ENCODE measurements around the gene LACTB. TPM values are rescaled to one million over a fixed set of nuclear protein-coding genes. Genes with fewer than 3 reads are reported as not detected.

Gene LACTB
- total RNA-seq, 1 donor = 26.1 TPM

GRCh38 chr15:63109920-63110319, 11.7 kb upstream of the LACTB start:
- DNase-seq (ENCODE audit: low read depth) = peak; percentile 41
- no peak for TF ChIP-seq CTCF (IDR thresholded peaks at IDR 0.05; ENCODE audit: insufficient read depth, low read length)
- H3K4me3 ChIP-seq (ENCODE audit: low read depth, low read length) = no peak overlapping the region

- no peak for DNase-seq (ENCODE audit: low read depth)
- no peak overlapping the region for H3K4me3 ChIP-seq (ENCODE audit: low read depth, low read length)
- TF ChIP-seq CTCF (IDR thresholded peaks at IDR 0.05; ENCODE audit: insufficient read depth, low read length) = no peak
Measured at GRCh38 chr15:63110428-63111026, 11.1 kb upstream of the LACTB start.

- no peak for DNase-seq (ENCODE audit: low read depth)
- TF ChIP-seq CTCF (IDR thresholded peaks at IDR 0.05; ENCODE audit: insufficient read depth, low read length) = no peak
Measured at GRCh38 chr15:63111481-63111880, 10.2 kb upstream of the LACTB start.

GRCh38 chr15:63112871-63113270, 8.8 kb upstream of the LACTB start:
- TF ChIP-seq CTCF (IDR thresholded peaks at IDR 0.05; ENCODE audit: insufficient read depth, low read length) = no peak
- no peak overlapping the region for H3K4me3 ChIP-seq (ENCODE audit: low read depth, low read length)
- peak; percentile 41 for DNase-seq (ENCODE audit: low read depth)

More at GRCh38 chr15:63111481-63111880, 10.2 kb upstream of the LACTB start:
- no peak overlapping the region for H3K4me3 ChIP-seq (ENCODE audit: low read depth, low read length)

GRCh38 chr15:63114465-63114864, 7.2 kb upstream of the LACTB start:
- no peak overlapping the region for H3K4me3 ChIP-seq (ENCODE audit: low read depth, low read length)
- TF ChIP-seq CTCF (IDR thresholded peaks at IDR 0.05; ENCODE audit: insufficient read depth, low read length) = no peak
- DNase-seq (ENCODE audit: low read depth) = peak; percentile 34

- no peak for TF ChIP-seq CTCF (IDR thresholded peaks at IDR 0.05; ENCODE audit: insufficient read depth, low read length)
- no peak for DNase-seq (ENCODE audit: low read depth)
- no peak overlapping the region for H3K4me3 ChIP-seq (ENCODE audit: low read depth, low read length)
Measured at GRCh38 chr15:63118854-63119253, 2.8 kb upstream of the LACTB start.
